Esophagus squamous epithelium (tissue), 5 donors: ENCODE results near the gene CXCR3. TPM values are rescaled to one million over a fixed set of nuclear protein-coding genes. Genes with fewer than 3 reads are reported as not detected.

Experiments used
- DNase-seq: peaks from one replicate; lab custom pipeline; 2025; lab: John Stamatoyannopoulos, UW
- H3K27ac ChIP-seq, 4 donors: fragments of 200-600 bp; sonication (generic); one replicate each; pipeline ENCODE4 v1.5.1; 2016 to 2019; ENCODE audit warnings: mild to moderate bottlenecking in 1 of 4
- H3K27me3 ChIP-seq, 4 donors: fragments of 200-600 bp; sonication (generic); 1 replicate in 3 of 4; 2 replicates in 1 of 4; pipeline versions ENCODE4 v1.5.1 to v1.6.0; 2017 to 2021; ENCODE audit warnings: antibody characterized with exemption in 1 of 4
- H3K36me3 ChIP-seq, 3 donors: fragments of 200-600 bp; sonication (generic); one replicate each; pipeline ENCODE4 v1.5.1; 2016 to 2019
- H3K4me1 ChIP-seq, 3 donors: fragments of 200-600 bp; sonication (generic); one replicate each; pipeline ENCODE4 v1.5.1; 2017 to 2019
- H3K4me3 ChIP-seq, 4 donors: fragments of 200-600 bp; sonication (generic); 1 replicate in 3 of 4; 2 replicates in 1 of 4; pipeline ENCODE4 v1.5.1; 2016 to 2019; ENCODE audit warnings: mild to moderate bottlenecking in 2 of 4, moderate library complexity in 1 of 4
- H3K9me3 ChIP-seq, 3 donors: fragments of 200-600 bp; sonication (generic); one replicate each; pipeline ENCODE4 v1.5.1; 2016 to 2019
- POLR2A ChIP-seq, 4 donors: fragments of 450-650 bp; IDR thresholded peaks; one replicate each; pipeline ENCODE4 v1.6.1; 2017; ENCODE audit warnings: antibody characterized with exemption in 4 of 4, mild to moderate bottlenecking in 4 of 4, moderate library complexity in 3 of 4
- WGBS, 2 donors: methylation state at CpG; one replicate each; pipeline ENCODE4 v1.1.5; 2018; 5-methylcytosine and 5-hydroxymethylcytosine counted together
- intact Hi-C: fragments of 100-400 bp; cut with DNase I; formaldehyde crosslinking; loops from one replicate; pipeline ENCODE4 v1.15.0; 2022
- total RNA-seq, 4 donors: library from RNA; depleted of rRNA; stranded (reverse); fragments of >200 nt; gene quantifications; one replicate each; pipeline ENCODE4 v1.1.0, GENCODE V29; 2016
- TF ChIP-seq, protein P1 (sequence below), 6 experiments: fragments of 450-650 bp in 4 of 6; fragments of 200-600 bp in 2 of 6; sonication (generic) in 2 of 6; IDR thresholded peaks; one replicate each; pipeline ENCODE4 v1.5.1; 2016 to 2019; ENCODE audit warnings: antibody characterized with exemption in 6 of 6, mild to moderate bottlenecking in 4 of 6, moderate library complexity in 4 of 6
- donor health status: DM: yes; HTN: yes; CAD: no.

CXCR3 gene
- total RNA-seq, 4 donors from 2014 or later, result 1.3 TPM; not detected in 3

DNA sequence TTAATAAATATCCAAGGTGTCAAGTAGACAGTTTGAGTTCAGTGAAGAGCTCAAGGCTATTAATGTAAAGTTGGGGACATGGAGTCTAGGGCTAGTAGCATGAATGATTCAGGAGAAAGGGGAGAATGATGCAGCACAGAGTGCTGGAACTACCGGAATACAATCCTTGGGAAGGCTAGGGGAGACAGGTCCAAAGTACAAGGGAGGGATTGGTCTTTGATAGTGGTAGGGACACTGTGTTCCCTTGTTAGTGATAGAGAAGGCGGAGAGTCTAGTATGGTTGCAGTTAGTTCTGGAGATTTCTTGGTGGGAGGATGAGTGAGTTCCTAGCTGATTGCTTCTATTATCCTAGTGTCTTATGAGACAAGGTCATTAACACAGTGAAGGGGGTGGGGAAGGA is 31.4 kb downstream of the CXCR3 start:
- no peaks in the 10 kb centered on the region for H3K27me3 ChIP-seq
- intact Hi-C loops, result no loop called here
- no peak for DNase-seq
- no peak overlapping the region for H3K27ac ChIP-seq
- TF ChIP-seq POLR2A (IDR thresholded peaks at IDR 0.05), result no peak
- H3K36me3 ChIP-seq, result peaks cover 0 to 9% (median 0%) of the 10 kb centered on the region in 3 donors
- no peak overlapping the region for H3K4me3 ChIP-seq
- H3K9me3 ChIP-seq, result no peaks in the 10 kb centered on the region
- WGBS, 2 donors, result 100% methylated on average over 2 of the region's 2 CpGs
- no peaks in the 10 kb centered on the region for H3K4me1 ChIP-seq

- intact Hi-C loops, result no loop called here
- no peak for DNase-seq
- WGBS, 2 donors, result 65 to 79% methylated on average over 2 to 3 of the region's 5 CpGs
These were observed 37.1 kb downstream of the CXCR3 start for GRCh38 chrX:71581210-71581609.

DNA sequence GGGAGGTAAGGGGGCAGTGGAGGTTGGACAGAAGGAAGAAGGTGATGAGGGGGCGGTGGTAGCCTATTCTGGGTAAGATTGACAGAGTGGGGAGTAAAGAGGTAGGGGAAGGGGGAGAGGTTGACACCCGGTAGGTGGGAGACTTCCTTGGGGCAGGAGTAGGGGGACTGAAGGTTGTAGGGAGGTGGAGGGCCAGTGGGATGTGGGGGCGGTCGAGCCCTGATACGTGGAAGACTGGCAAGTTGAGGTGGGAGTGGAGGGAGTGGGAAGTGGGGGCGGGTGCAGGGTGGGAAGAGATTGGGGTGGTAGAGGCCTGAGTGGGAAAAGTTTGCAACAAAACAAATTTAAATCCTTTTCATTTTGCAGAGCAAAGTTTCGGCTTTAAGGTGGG is 38.3 kb downstream of the CXCR3 start:
- intact Hi-C loops, result no loop called here
- H3K4me1 ChIP-seq, result no peaks in the 10 kb centered on the region
- H3K9me3 ChIP-seq, result no peaks in the 10 kb centered on the region
- H3K36me3 ChIP-seq, result peaks cover 0 to 59% (median 0%) of the 10 kb centered on the region in 3 donors
- DNase-seq, result no peak
- no peak overlapping the region for H3K27ac ChIP-seq
- no peaks in the 10 kb centered on the region for H3K27me3 ChIP-seq
- no peak overlapping the region for H3K4me3 ChIP-seq
- TF ChIP-seq, protein P1, sequence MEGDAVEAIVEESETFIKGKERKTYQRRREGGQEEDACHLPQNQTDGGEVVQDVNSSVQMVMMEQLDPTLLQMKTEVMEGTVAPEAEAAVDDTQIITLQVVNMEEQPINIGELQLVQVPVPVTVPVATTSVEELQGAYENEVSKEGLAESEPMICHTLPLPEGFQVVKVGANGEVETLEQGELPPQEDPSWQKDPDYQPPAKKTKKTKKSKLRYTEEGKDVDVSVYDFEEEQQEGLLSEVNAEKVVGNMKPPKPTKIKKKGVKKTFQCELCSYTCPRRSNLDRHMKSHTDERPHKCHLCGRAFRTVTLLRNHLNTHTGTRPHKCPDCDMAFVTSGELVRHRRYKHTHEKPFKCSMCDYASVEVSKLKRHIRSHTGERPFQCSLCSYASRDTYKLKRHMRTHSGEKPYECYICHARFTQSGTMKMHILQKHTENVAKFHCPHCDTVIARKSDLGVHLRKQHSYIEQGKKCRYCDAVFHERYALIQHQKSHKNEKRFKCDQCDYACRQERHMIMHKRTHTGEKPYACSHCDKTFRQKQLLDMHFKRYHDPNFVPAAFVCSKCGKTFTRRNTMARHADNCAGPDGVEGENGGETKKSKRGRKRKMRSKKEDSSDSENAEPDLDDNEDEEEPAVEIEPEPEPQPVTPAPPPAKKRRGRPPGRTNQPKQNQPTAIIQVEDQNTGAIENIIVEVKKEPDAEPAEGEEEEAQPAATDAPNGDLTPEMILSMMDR (IDR thresholded peaks at IDR 0.05), result no peak
- no peak for TF ChIP-seq POLR2A (IDR thresholded peaks at IDR 0.05)
- WGBS, 2 donors, result 67 to 79% methylated on average over 5 to 7 of the region's 7 CpGs

More at GRCh38 chrX:71581210-71581609, 37.1 kb downstream of the CXCR3 start:
- Histone ChIP-seq H3K4me1 (no peaks in the 10 kb centered on the region), H3K27me3 (no peaks in the 10 kb centered on the region), H3K9me3 (no peaks in the 10 kb centered on the region), H3K4me3 (no peak overlapping the region), H3K36me3 (peaks cover 0 to 47% (median 0%) of the 10 kb centered on the region in 3 donors), H3K27ac (no peak overlapping the region)
- TF ChIP-seq, protein P1 (IDR thresholded peaks at IDR 0.05), result no peak
- no peak for TF ChIP-seq POLR2A (IDR thresholded peaks at IDR 0.05)

DNA sequence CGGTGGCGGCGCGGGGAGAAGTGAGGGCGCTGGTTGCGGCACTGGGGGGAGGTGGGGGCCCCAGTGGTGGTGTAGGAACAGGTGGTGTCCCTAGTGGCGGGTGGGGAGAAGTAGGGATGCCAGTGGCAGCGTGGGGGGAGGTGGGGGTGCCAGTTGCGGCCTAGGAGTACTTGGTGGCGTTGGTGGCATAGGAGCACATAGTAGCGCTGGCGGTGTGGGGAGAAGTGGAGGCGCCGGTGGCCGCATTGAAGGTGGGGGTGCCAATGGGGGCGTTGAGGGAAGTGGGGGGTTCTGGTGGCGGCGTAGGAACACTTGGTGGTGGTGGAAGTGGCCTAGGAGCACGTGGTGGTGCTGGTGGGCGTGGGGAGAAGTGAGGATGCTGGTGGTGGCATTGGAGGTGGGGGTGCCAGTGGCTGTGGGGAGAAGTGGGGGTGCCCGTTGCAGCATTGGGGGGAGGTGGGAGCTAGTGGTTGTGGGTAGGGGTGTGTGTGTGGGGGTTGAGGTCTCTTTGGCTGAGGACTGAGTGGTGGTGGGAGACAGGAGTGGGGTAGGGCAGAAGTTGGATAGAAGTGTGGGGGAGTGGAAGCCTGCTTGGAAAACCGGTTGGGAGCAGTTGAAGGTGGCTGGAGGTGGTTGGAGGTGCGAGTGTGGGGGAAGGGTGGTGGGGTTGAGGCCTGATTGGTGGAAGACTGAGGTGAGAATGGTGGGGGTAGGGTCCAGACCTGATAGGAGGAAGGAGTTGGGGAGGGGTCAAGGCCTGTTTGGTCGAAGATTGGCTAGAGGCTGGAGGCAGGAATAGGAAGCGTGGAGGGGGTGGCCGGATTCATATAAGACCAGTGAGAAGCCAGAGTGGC is 38.9 kb downstream of the CXCR3 start:
- 92 to 93% methylated on average over 21 to 23 of the region's 26 CpGs for WGBS, 2 donors
- peaks cover 0 to 65% (median 0%) of the 10 kb centered on the region in 3 donors for H3K36me3 ChIP-seq
- no peaks in the 10 kb centered on the region for H3K27me3 ChIP-seq
- DNase-seq, result no peak
- H3K4me3 ChIP-seq, result no peak overlapping the region
- TF ChIP-seq, protein P1 (IDR thresholded peaks at IDR 0.05), result no peak
- no peak for TF ChIP-seq POLR2A (IDR thresholded peaks at IDR 0.05)
- no peaks in the 10 kb centered on the region for H3K4me1 ChIP-seq
- intact Hi-C loops, result no loop called here
- no peak overlapping the region for H3K27ac ChIP-seq
- H3K9me3 ChIP-seq, result no peaks in the 10 kb centered on the region

- Histone ChIP-seq H3K4me1 (no peaks in the 10 kb centered on the region), H3K27ac (no peak within 1 kb of the TSS), H3K27me3 (no peaks in the 10 kb centered on the region), H3K36me3 (peaks cover 0 to 74% (median 6%) of the 10 kb centered on the region in 3 donors), H3K4me3 (no peak within 1 kb of the TSS), H3K9me3 (no peaks in the 10 kb centered on the region)
- DNase-seq, result no peak
- intact Hi-C loops, result no loop called here
- WGBS, 2 donors, result 93 to 94% methylated on average over 29 to 39 of the region's 48 CpGs
- TF ChIP-seq, protein P1 (IDR thresholded peaks at IDR 0.05), result no peak
- no peak for TF ChIP-seq POLR2A (IDR thresholded peaks at IDR 0.05)
These were observed 39.8 kb downstream of the CXCR3 start, which contains the start of gene GCNA for GRCh38 chrX:71578253-71579135. GCNA (plus strand) TSS chrX:71578437; CDS start chrX:71580822, 2,385 bp downstream.
